Measurements from ENCODE around the gene NOVA1.

NOVA1 gene

GRCh38 chr14:26528415-26529182, 69.2 kb downstream of the NOVA1 start:
- TF ChIP-seq GATA3 (IDR thresholded peaks at IDR 0.05; ENCODE audit: low read depth, low read length) (no peak), GATA2 (IDR thresholded peaks at IDR 0.05; ENCODE audit: low read depth, low read length) (no peak)

- TF ChIP-seq GATA2 (IDR thresholded peaks at IDR 0.05; ENCODE audit: low read depth, low read length) (no peak), GATA3 (IDR thresholded peaks at IDR 0.05; ENCODE audit: low read depth, low read length) (no peak)
Observed at GRCh38 chr14:26527095-26527494, 70.7 kb downstream of the NOVA1 start.

DNA sequence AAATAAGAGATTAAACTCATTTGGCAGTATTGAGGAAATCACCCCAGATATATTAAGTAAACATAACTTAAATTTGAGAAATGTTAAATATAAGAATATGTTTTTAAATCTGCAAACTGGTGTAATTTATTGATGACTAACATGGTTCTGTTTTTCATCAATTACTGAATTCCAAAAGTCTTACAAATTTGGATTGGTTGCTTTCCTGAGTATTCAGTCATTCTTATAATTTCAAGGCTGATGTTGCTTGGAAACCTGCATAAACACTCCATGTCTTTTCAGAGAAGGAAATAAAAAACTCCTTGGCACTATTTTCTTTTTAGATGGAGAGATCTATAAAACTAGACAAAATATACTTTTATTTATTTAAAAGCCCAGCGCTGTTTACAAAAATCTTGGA, 71.7 kb downstream of the NOVA1 start:
- TF ChIP-seq GATA3 (IDR thresholded peaks at IDR 0.05; ENCODE audit: low read depth, low read length) (no peak), GATA2 (IDR thresholded peaks at IDR 0.05; ENCODE audit: low read depth, low read length) (no peak)

DNA sequence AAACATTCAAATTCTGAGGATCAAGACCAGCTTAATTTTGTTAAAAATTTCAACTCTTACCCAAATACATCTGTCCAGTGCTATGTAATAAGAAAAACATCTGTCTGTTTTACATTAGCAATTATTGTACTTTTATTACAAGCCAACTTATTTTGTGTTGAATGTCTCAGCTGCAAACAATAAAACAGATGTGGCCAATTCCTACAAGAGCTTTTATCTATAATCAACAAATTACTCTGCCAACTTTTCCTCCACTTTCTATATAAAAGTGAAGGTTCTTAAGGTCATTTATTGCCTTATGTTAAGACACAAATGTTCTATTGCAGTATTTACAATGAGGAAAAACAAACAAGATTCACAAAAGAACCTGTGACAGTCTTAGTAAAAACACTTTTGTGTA, 72.7 kb downstream of the NOVA1 start:
- TF ChIP-seq GATA3 (IDR thresholded peaks at IDR 0.05; ENCODE audit: low read depth, low read length) (no peak), GATA2 (IDR thresholded peaks at IDR 0.05; ENCODE audit: low read depth, low read length) (no peak)

DNA sequence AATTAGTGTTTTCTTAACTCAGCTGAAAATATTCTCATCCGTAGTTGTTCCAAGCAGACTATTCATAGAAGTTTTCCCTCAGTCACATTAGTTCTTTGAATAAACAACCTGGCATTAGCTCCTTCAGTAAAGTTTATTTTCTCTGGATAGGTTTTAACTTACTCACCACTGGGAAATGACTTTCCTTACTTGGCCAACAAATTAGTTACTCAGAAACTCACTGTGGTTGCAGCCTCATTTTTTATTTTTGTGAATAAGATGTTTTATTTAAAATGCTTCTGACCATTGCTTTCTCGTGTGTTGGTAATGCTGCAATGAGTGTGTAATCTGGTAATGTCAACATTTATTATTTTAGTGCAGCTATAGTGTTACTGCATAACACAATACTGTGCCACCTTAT, 74.9 kb downstream of the NOVA1 start:
- TF ChIP-seq GATA3 (IDR thresholded peaks at IDR 0.05; ENCODE audit: low read depth, low read length) = no peak
- TF ChIP-seq GATA2 (IDR thresholded peaks at IDR 0.05; ENCODE audit: low read depth, low read length) = no peak

GRCh38 chr14:26517771-26518170, 80.1 kb downstream of the NOVA1 start:
- no peak for TF ChIP-seq GATA2 (IDR thresholded peaks at IDR 0.05; ENCODE audit: low read depth, low read length)
- no peak for TF ChIP-seq GATA3 (IDR thresholded peaks at IDR 0.05; ENCODE audit: low read depth, low read length)

- TF ChIP-seq GATA3 (IDR thresholded peaks at IDR 0.05; ENCODE audit: low read depth, low read length) = no peak
- no peak for TF ChIP-seq GATA2 (IDR thresholded peaks at IDR 0.05; ENCODE audit: low read depth, low read length)
Observed at GRCh38 chr14:26500028-26500427, 97.8 kb downstream of the NOVA1 start.

- no peak for TF ChIP-seq GATA2 (IDR thresholded peaks at IDR 0.05; ENCODE audit: low read depth, low read length)
- TF ChIP-seq GATA3 (IDR thresholded peaks at IDR 0.05; ENCODE audit: low read depth, low read length) = no peak
Observed at GRCh38 chr14:26499546-26499945, 98.3 kb downstream of the NOVA1 start.

DNA sequence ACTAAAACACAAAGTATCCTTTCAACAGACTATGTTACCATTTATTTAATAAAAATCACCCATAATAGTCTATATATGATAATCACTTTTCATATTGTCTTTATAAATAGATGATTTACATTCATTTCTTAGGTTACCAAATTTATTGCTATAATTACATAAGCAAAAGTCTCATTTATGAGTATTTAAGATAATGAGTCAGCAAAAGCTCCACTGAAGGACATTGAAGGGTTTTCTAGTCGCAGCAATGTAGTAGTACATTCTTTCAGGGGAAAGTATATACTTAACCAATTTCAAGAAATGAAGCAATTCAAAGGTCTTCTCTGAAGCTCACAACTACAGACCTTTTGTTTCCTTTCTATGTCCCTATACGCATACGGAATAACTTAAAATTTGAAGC, 110.9 kb downstream of the NOVA1 start:
- no peak for TF ChIP-seq GATA3 (IDR thresholded peaks at IDR 0.05; ENCODE audit: low read depth, low read length)
- no peak for TF ChIP-seq GATA2 (IDR thresholded peaks at IDR 0.05; ENCODE audit: low read depth, low read length)

DNA sequence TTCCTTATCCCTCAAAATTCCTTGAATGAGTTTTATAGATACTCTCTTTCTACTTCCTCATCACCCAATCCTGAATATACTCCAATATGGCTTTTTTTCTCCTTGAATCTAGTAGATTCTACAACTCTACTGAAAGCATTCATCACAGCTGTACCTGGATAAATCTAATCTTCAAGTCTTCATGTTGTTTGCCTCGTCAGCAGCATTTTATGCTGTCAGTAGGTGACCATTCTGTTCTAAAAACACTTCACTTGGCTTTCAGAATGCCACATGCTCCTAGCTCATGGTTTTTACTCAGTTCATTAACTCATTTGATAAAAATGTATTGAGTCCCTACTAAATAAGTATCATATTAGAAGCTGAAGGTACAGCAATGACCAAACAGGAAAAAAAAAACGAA, 113.3 kb downstream of the NOVA1 start:
- TF ChIP-seq GATA2 (IDR thresholded peaks at IDR 0.05; ENCODE audit: low read depth, low read length) (no peak), GATA3 (IDR thresholded peaks at IDR 0.05; ENCODE audit: low read depth, low read length) (no peak)

DNA sequence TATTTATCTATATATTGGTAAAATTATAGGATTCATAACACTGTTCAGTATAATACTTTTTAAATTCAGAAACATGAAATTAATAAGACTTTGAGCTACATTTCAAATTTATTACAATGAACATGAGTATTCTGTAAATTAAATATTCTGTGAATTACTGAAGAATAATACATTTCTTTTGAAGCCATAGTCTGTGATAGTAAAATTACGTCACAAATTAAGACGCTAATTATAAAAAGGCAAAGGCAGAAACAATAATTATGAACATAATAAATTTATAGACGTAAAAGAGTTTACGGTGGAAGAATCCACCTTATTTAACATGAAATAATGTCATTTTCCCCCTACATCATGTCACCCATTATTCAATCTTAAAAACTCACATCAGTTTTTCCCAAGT, 118.9 kb downstream of the NOVA1 start:
- TF ChIP-seq GATA2 (IDR thresholded peaks at IDR 0.05; ENCODE audit: low read depth, low read length) (no peak), GATA3 (IDR thresholded peaks at IDR 0.05; ENCODE audit: low read depth, low read length) (no peak)

- TF ChIP-seq GATA3 (IDR thresholded peaks at IDR 0.05; ENCODE audit: low read depth, low read length) = no peak
- TF ChIP-seq GATA2 (IDR thresholded peaks at IDR 0.05; ENCODE audit: low read depth, low read length) = no peak
Observed at GRCh38 chr14:26466862-26467261, 131.0 kb downstream of the NOVA1 start.

GRCh38 chr14:26463136-26463535, 134.7 kb downstream of the NOVA1 start:
- no peak for TF ChIP-seq GATA2 (IDR thresholded peaks at IDR 0.05; ENCODE audit: low read depth, low read length)

- no peak for TF ChIP-seq GATA2 (IDR thresholded peaks at IDR 0.05; ENCODE audit: low read depth, low read length)
- TF ChIP-seq GATA3 (IDR thresholded peaks at IDR 0.05; ENCODE audit: low read depth, low read length) = no peak
Observed at GRCh38 chr14:26454105-26454504, 143.7 kb downstream of the NOVA1 start.

GRCh38 chr14:26448181-26448855, 149.5 kb downstream of the NOVA1 start:
- TF ChIP-seq GATA2 (IDR thresholded peaks at IDR 0.05; ENCODE audit: low read depth, low read length) = no peak
- TF ChIP-seq GATA3 (IDR thresholded peaks at IDR 0.05; ENCODE audit: low read depth, low read length) = no peak
